NOMO-1 treated with DMSO at 0.1 percent for 48 hours (cell line): ENCODE measurements around the gene AREL1.

Source experiments
- DNase-seq: peaks from one replicate; lab custom pipeline; 2025; ENCODE audit not compliant: unreplicated experiment; lab: John Stamatoyannopoulos, UW

Gene AREL1

DNA sequence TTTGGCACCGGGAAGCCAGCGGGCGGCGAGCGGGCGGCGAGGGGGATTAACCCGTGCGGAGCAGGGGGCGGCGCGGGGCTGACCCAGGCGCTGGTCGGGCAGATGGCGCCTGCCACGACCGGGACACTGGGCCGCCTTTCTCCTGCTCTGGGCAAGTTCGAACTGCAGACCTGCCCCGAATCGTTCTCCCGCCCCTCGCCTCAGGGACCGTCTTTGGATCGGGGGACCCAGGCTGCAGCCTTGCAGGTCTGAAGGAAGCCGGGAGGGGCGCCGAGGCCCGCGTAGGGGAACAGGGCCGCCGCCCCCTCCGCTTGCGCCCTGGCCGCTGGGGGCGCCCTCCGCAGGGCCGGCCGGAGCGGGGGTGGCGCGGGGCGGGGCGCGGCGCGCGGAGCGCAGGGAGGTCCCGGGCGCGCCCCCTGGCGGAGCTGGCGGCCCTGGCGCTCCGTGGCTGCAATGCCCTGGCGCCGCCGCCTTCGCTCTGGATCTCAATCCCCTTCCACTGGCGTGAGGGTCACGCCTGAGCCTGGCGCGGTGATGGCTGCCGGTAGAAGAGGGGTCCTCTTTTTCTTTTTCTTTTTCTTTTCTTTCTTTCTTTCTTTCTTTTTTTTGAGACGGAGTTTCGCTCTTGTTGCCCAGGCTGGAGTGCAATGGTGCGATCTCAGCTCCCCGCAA lies 100.4 kb downstream of the AREL1 start:
- DNase-seq, result peak; percentile 68

DNA sequence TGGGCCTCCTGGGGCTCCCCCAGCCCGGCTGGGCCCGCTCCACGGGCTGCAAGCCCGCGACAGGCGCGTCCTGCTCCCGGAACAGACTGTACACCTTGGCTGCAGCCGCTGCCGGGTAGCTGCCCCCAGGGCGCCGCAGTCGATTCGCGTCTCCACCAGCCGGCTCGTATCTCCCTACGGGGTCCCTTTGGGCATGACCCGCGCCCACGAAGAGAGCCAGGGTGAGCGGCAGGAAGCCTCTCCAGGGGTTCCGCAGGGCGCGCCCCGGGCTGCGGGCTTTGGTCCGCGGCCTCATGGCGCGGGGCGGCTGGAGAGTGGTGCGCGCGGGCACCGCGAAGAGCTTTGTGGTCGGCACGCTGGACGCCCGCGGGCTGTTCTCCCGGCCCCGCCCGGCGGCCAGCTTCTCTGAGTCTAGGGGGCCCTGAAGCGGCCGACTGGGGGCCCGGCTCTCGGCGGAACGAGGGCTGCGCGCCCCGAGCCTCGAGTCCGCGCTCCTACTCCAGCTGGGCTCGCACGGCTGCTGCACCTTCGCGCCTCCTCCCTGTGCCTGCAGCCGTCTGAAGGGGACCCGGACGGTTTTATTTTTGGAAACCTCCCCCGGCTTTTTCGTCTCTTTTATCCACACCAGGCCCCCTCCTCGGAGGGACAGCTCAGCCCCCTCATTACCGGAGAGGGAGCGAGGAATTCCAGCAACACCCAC lies 101.1 kb downstream of the AREL1 start, which contains the start of gene LTBP2:
Gene LTBP2 (minus strand): TSS at position 588 of the 700 bp plus-strand sequence. CDS start 293 bp downstream, at position 295.
- DNase-seq, result no peak
